ENCODE data around the gene DUSP8. TPM values are rescaled to one million over a fixed set of nuclear protein-coding genes. Genes with fewer than 3 reads are reported as not detected.
"Not testable (repeated sequence)": the region's sequence is repeated elsewhere in the genome, so short reads cannot be mapped to it uniquely, and the experiment has no call there.

Gene DUSP8
- total RNA-seq, 1 donor from 2014 or later: 27.0 TPM

DNA sequence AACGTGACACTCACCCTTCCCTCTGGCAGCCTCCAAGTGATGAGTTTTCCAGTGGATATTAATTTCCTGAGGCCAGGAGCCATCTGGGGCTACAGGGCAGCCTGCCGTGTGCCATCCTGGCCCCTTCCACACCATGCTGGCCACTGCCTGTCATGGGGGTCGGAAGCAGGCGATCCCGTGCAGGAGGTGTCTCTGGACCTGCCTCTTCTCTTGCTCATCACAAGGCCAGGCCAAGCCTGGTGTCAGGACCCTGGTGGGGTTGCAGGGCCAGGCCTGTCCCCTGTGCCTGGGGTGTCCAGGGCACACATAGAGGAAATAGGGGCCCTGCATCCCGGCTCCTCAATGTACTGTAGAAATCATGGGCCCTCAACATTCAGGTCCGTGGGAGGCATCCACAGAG lies 32.6 kb upstream of the DUSP8 start:
- Histone ChIP-seq H3K4me3 (no peak overlapping the region), H3K9me3 (no peaks in the 10 kb centered on the region), H3K4me1 (no peaks in the 10 kb centered on the region), H3K36me3 (no peaks in the 10 kb centered on the region), H3K27ac (no peak overlapping the region), H3K27me3 (no peaks in the 10 kb centered on the region)
- intact Hi-C loops (cut with DNase I): no loop called here
- no peak for DNase-seq (ENCODE audit: low spot score in 2 of 2)
- TF ChIP-seq, protein P1, sequence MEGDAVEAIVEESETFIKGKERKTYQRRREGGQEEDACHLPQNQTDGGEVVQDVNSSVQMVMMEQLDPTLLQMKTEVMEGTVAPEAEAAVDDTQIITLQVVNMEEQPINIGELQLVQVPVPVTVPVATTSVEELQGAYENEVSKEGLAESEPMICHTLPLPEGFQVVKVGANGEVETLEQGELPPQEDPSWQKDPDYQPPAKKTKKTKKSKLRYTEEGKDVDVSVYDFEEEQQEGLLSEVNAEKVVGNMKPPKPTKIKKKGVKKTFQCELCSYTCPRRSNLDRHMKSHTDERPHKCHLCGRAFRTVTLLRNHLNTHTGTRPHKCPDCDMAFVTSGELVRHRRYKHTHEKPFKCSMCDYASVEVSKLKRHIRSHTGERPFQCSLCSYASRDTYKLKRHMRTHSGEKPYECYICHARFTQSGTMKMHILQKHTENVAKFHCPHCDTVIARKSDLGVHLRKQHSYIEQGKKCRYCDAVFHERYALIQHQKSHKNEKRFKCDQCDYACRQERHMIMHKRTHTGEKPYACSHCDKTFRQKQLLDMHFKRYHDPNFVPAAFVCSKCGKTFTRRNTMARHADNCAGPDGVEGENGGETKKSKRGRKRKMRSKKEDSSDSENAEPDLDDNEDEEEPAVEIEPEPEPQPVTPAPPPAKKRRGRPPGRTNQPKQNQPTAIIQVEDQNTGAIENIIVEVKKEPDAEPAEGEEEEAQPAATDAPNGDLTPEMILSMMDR (IDR thresholded peaks at IDR 0.05): no peak

DNA sequence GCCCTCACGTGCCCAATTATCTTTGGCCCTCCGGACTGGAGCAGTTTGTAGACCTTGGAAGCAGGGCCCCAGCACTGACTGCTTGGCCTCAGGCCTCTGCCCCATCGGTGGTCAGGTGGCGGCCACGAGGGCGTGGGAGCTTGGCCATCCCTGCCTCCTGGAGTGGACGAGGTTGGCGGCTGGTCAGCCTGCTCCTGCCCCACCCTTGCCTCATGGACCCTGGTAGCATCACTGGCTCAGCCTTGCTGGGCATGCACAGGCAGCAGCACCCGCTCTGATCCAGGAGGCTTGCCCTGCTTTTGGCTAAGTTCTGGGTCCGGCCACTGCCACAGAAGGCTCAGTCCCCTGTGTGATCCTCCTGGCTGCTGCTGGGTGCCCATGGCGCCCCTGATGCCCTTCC lies 32.1 kb upstream of the DUSP8 start:
- no peak overlapping the region for H3K27ac ChIP-seq
- no peaks in the 10 kb centered on the region for H3K36me3 ChIP-seq
- no peaks in the 10 kb centered on the region for H3K4me1 ChIP-seq
- TF ChIP-seq, protein P1 (IDR thresholded peaks at IDR 0.05): no peak
- no peak overlapping the region for H3K4me3 ChIP-seq
- no peaks in the 10 kb centered on the region for H3K9me3 ChIP-seq
- no peaks in the 10 kb centered on the region for H3K27me3 ChIP-seq
- no peak for DNase-seq (ENCODE audit: low spot score in 2 of 2)
- intact Hi-C loops (cut with DNase I): no loop called here

DNA sequence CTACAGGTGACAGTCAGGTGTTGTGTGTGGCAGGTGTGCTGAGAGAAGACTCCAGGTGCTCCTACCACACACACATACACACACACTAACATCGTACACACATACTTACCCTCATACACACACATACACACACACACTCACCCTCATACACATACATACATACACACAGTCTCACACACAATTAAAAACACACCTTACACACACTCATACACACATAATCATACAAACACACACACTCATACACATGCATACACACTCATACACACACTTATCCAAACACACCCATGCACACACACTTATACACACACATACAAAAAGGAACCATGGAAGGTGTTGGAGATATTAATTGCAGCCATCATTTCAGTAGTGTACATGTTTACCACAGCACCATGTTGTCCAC lies 31.6 kb upstream of the DUSP8 start:
- TF ChIP-seq, protein P1 (IDR thresholded peaks at IDR 0.05): no peak
- DNase-seq (ENCODE audit: low spot score in 2 of 2): no peak
- Histone ChIP-seq H3K27ac (no peak overlapping the region), H3K27me3 (no peaks in the 10 kb centered on the region), H3K4me3 (no peak overlapping the region), H3K9me3 (no peaks in the 10 kb centered on the region), H3K36me3 (no peaks in the 10 kb centered on the region), H3K4me1 (no peaks in the 10 kb centered on the region)
- intact Hi-C loops (cut with DNase I): no loop called here

DNA sequence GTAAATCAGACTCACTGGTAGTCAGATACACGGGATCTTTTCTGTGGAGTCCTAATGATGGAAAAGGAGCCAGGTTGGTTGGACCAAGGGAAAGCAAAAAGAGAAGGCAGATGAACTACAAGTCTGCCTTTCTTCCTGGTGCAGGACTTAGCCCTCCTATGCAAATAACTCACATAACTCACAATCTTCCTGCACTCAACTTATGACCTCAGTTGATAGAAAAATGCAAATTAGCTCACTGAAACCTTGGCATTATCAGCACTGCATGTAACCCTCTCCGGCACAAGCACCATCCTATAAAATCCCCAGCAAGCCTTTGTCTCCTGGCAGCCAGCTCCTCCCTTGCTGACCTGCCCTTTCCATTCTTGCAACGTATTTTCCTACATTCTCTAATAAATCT lies 29.6 kb upstream of the DUSP8 start:
- H3K4me3 ChIP-seq; H3K9me3 ChIP-seq; H3K27me3 ChIP-seq; H3K27ac ChIP-seq; H3K4me1 ChIP-seq; DNase-seq (ENCODE audit: low spot score in 2 of 2); intact Hi-C loops (cut with DNase I); H3K36me3 ChIP-seq: not testable (repeated sequence)

DNA sequence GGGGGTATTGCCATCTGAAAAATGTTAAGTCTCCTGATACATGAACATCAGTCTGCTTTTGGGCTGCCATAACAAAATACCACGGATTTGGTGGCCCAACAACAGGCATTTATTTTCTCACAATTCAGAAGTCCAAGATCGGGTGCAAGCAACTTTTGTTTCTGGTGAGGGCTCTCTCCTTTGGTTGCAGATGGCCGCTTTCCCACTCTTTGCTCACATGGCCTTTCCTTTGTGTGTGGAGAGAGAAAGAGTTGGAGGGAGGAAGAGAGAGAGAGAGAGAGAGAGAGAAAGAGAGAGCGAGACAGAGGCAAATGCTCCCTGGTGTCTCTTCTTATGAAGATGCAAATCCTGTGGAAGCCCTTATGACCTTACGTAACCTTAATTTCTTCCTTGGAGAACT lies 28.6 kb upstream of the DUSP8 start:
- no peaks in the 10 kb centered on the region for H3K27me3 ChIP-seq
- intact Hi-C loops (cut with DNase I): no loop called here
- no peaks in the 10 kb centered on the region for H3K9me3 ChIP-seq
- no peak overlapping the region for H3K27ac ChIP-seq
- DNase-seq (ENCODE audit: low spot score in 2 of 2): no peak
- H3K4me3 ChIP-seq: no peak overlapping the region
- no peaks in the 10 kb centered on the region for H3K4me1 ChIP-seq
- TF ChIP-seq, protein P1 (IDR thresholded peaks at IDR 0.05): no peak
- no peaks in the 10 kb centered on the region for H3K36me3 ChIP-seq

DNA sequence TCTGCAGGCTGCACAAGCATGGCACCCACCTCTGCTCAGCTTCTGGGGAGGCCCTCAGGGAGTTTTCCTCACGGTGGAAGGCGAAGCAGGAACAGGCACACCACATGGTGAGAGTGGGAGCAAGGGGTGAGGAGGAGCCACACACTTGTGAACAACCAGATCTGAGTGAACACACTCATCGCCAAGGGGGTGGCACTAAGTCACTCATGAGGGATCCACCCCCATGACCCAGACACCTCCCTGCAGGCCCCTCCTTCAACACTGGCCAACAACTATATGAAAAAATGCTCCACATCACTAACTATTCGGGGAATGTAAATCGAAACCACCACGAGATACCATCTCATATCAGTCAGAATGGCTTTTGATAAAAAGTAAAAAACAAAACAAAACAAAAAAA lies 26.7 kb upstream of the DUSP8 start:
- intact Hi-C loops (cut with DNase I): no loop called here
- Histone ChIP-seq H3K27ac (no peak overlapping the region), H3K36me3 (no peaks in the 10 kb centered on the region), H3K4me1 (no peaks in the 10 kb centered on the region), H3K9me3 (no peaks in the 10 kb centered on the region), H3K4me3 (no peak overlapping the region), H3K27me3 (no peaks in the 10 kb centered on the region)
- DNase-seq (ENCODE audit: low spot score in 2 of 2): no peak
- TF ChIP-seq, protein P1 (IDR thresholded peaks at IDR 0.05): no peak

DNA sequence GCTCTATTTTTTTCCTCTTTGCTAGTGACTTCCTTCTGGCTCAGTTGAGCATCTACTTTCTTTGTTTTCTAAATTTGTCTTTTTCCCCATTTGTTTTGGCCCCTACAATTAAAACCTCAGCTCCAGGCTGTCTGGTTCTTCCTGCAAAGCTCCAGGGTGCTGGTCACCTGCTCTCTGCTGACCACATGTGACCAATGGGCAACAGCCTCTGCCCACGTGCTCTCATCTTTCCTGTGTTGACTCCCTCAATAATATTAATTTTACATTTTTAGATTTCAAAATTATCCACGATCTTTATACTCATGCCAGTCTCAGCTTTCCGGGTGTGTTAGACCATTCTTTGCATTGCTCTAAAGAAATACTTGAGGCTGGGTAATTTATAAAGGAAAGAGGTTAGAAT lies 26.3 kb upstream of the DUSP8 start:
- H3K4me3 ChIP-seq; H3K27ac ChIP-seq; H3K27me3 ChIP-seq; DNase-seq (ENCODE audit: low spot score in 2 of 2); H3K9me3 ChIP-seq; H3K4me1 ChIP-seq; H3K36me3 ChIP-seq; intact Hi-C loops (cut with DNase I): not testable (repeated sequence)

Data from ascending aorta (tissue), 2 donors.